ENCODE results near the gene ZFR2. TPM values are rescaled to one million over a fixed set of nuclear protein-coding genes. Genes with fewer than 3 reads are reported as not detected.

ZFR2 gene
- total RNA-seq, 4 donors from 2014 or later: not detected

- TF ChIP-seq CTCF (IDR thresholded peaks at IDR 0.05; ENCODE audit: low read depth): no peak
Measured at GRCh38 chr19:3767050-3767449, 101.8 kb downstream of the ZFR2 start.

DNA sequence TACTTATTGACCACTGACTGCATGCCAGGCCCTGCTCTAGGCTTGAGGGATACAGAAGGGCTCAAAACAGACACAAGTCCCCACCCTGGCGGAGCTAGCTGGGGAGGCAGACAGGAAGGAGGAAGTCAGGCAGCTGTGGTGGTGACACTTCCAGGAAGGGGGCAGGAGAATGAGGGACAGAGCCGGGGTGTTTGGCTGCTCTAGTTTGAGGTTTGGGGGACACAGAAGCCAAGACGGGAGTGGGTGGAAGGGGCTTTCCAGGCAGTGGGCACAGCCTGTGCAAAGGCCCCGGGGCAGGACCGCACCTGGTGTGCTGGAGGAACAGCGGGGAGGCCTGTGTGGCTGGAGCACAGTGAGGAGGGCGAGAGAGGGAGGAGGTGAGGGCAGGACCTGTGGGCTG lies 102.3 kb downstream of the ZFR2 start:
- TF ChIP-seq CTCF (IDR thresholded peaks at IDR 0.05; ENCODE audit: low read depth): no peak

DNA sequence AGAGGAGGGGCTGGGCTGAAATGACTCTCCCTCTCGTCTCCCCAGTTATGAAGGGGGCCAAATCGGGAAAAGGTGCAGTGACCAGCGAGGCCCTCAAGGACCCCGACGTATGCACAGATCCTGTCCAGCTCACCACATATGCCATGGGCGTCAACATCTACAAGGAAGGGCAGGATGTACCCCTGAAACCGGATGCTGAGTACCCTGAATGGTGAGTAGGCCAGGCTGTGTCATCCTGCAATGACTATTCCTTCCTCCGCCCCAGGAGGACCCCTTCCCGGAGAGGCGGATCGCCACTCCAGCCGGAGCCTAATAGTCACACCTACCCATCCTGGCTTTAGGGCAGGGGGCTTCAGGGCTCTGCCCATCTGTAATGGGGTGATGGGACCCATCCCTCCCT lies 103.7 kb downstream of the ZFR2 start:
- TF ChIP-seq CTCF (IDR thresholded peaks at IDR 0.05; ENCODE audit: low read depth): no peak

- no peak for TF ChIP-seq CTCF (IDR thresholded peaks at IDR 0.05; ENCODE audit: low read depth)
Measured at GRCh38 chr19:3762501-3763459, 106.1 kb downstream of the ZFR2 start, which contains the start of gene MRPL54. MRPL54 (plus strand) TSS chr19:3762682; CDS start chr19:3762701, 19 bp downstream.

GRCh38 chr19:3762130-3762473 lies 106.7 kb downstream of the ZFR2 start:
- TF ChIP-seq CTCF (IDR thresholded peaks at IDR 0.05; ENCODE audit: low read depth): no peak

GRCh38 chr19:3761382-3762129 lies 107.3 kb downstream of the ZFR2 start, which contains the start of gene APBA3:
APBA3 (minus strand) TSS chr19:3761692; CDS start chr19:3760264, 1,428 bp downstream.
- TF ChIP-seq CTCF (IDR thresholded peaks at IDR 0.05; ENCODE audit: low read depth): no peak

- no peak for TF ChIP-seq CTCF (IDR thresholded peaks at IDR 0.05; ENCODE audit: low read depth)
Measured at GRCh38 chr19:3760871-3761361, 107.9 kb downstream of the ZFR2 start.

All from subcutaneous adipose tissue (tissue), 4 donors.